ENCODE results near the gene LAMB2.

The LAMB2 gene

GRCh38 chr3:49132437-49133225 is at the start of gene LAMB2:
LAMB2 (minus strand) TSS chr3:49133050; CDS start chr3:49132867, 183 bp downstream.
- H3K4me1 Mint-ChIP-seq (ENCODE audit: low read depth), result peaks cover 1% of the 10 kb centered on the region
- H3K4me3 Mint-ChIP-seq, result no peak within 1 kb of the TSS
- H3K27me3 Mint-ChIP-seq, result peaks cover 30% of the 10 kb centered on the region
- H3K27ac Mint-ChIP-seq, result no peak within 1 kb of the TSS
- no peaks in the 10 kb centered on the region for H3K36me3 Mint-ChIP-seq (ENCODE audit: low read depth)
- DNase-seq, result no peak
- H3K9me3 Mint-ChIP-seq, result no peaks in the 10 kb centered on the region

- Mint-ChIP-seq H3K27ac (no peak overlapping the region), H3K9me3 (no peaks in the 10 kb centered on the region), H3K4me1 (ENCODE audit: low read depth) (no peaks in the 10 kb centered on the region), H3K36me3 (ENCODE audit: low read depth) (no peaks in the 10 kb centered on the region), H3K27me3 (peaks cover 10% of the 10 kb centered on the region), H3K4me3 (no peak overlapping the region)
- no peak for DNase-seq
These were observed 48.5 kb upstream of the LAMB2 start for GRCh38 chr3:49181351-49181750.

GRCh38 chr3:49180116-49180515 is 47.3 kb upstream of the LAMB2 start:
- peaks cover 10% of the 10 kb centered on the region for H3K27me3 Mint-ChIP-seq
- H3K9me3 Mint-ChIP-seq, result no peaks in the 10 kb centered on the region
- no peak overlapping the region for H3K4me3 Mint-ChIP-seq
- no peak for DNase-seq
- H3K36me3 Mint-ChIP-seq (ENCODE audit: low read depth), result no peaks in the 10 kb centered on the region
- H3K4me1 Mint-ChIP-seq (ENCODE audit: low read depth), result no peaks in the 10 kb centered on the region
- no peak overlapping the region for H3K27ac Mint-ChIP-seq

GRCh38 chr3:49177073-49177472 is 44.2 kb upstream of the LAMB2 start:
- H3K4me1 Mint-ChIP-seq (ENCODE audit: low read depth), result peaks cover 6% of the 10 kb centered on the region
- H3K4me3 Mint-ChIP-seq, result no peak overlapping the region
- no peaks in the 10 kb centered on the region for H3K36me3 Mint-ChIP-seq (ENCODE audit: low read depth)
- DNase-seq, result no peak
- H3K27me3 Mint-ChIP-seq, result peaks cover 10% of the 10 kb centered on the region
- H3K27ac Mint-ChIP-seq, result no peak overlapping the region
- no peaks in the 10 kb centered on the region for H3K9me3 Mint-ChIP-seq

- Mint-ChIP-seq H3K27ac (no peak overlapping the region), H3K4me1 (ENCODE audit: low read depth) (peaks cover 16% of the 10 kb centered on the region), H3K27me3 (peaks cover 10% of the 10 kb centered on the region), H3K9me3 (no peaks in the 10 kb centered on the region), H3K36me3 (ENCODE audit: low read depth) (no peaks in the 10 kb centered on the region), H3K4me3 (no peak overlapping the region)
- no peak for DNase-seq
These were observed 42.7 kb upstream of the LAMB2 start for GRCh38 chr3:49175530-49175929.

- no peak for DNase-seq
- Mint-ChIP-seq H3K27ac (no peak overlapping the region), H3K27me3 (peaks cover 7% of the 10 kb centered on the region), H3K36me3 (ENCODE audit: low read depth) (no peaks in the 10 kb centered on the region), H3K4me3 (no peak overlapping the region), H3K4me1 (ENCODE audit: low read depth) (peaks cover 20% of the 10 kb centered on the region), H3K9me3 (no peaks in the 10 kb centered on the region)
These were observed 41.6 kb upstream of the LAMB2 start for GRCh38 chr3:49174397-49174985.

- no peaks in the 10 kb centered on the region for H3K9me3 Mint-ChIP-seq
- no peak overlapping the region for H3K27ac Mint-ChIP-seq
- peaks cover 20% of the 10 kb centered on the region for H3K4me1 Mint-ChIP-seq (ENCODE audit: low read depth)
- H3K4me3 Mint-ChIP-seq, result no peak overlapping the region
- peaks cover under 1% of the 10 kb centered on the region for H3K27me3 Mint-ChIP-seq
- no peaks in the 10 kb centered on the region for H3K36me3 Mint-ChIP-seq (ENCODE audit: low read depth)
- no peak for DNase-seq
These were observed 40.9 kb upstream of the LAMB2 start for GRCh38 chr3:49173792-49174170.

- H3K27me3 Mint-ChIP-seq, result no peaks in the 10 kb centered on the region
- DNase-seq, result no peak
- H3K27ac Mint-ChIP-seq, result no peak overlapping the region
- no peaks in the 10 kb centered on the region for H3K36me3 Mint-ChIP-seq (ENCODE audit: low read depth)
- H3K9me3 Mint-ChIP-seq, result no peaks in the 10 kb centered on the region
- peaks cover 20% of the 10 kb centered on the region for H3K4me1 Mint-ChIP-seq (ENCODE audit: low read depth)
- H3K4me3 Mint-ChIP-seq, result no peak overlapping the region
These were observed 40.4 kb upstream of the LAMB2 start for GRCh38 chr3:49173116-49173791.

- Mint-ChIP-seq H3K9me3 (no peaks in the 10 kb centered on the region), H3K4me3 (no peak overlapping the region), H3K4me1 (ENCODE audit: low read depth) (peaks cover 20% of the 10 kb centered on the region), H3K27ac (no peak overlapping the region), H3K36me3 (ENCODE audit: low read depth) (no peaks in the 10 kb centered on the region), H3K27me3 (no peaks in the 10 kb centered on the region)
- no peak for DNase-seq
These were observed 39.7 kb upstream of the LAMB2 start for GRCh38 chr3:49172551-49173041.

- Mint-ChIP-seq H3K27ac (no peak overlapping the region), H3K4me3 (peak overlapping the region; percentile 80), H3K36me3 (ENCODE audit: low read depth) (no peaks in the 10 kb centered on the region), H3K4me1 (ENCODE audit: low read depth) (peaks cover 21% of the 10 kb centered on the region), H3K27me3 (no peaks in the 10 kb centered on the region), H3K9me3 (no peaks in the 10 kb centered on the region)
- no peak for DNase-seq
These were observed 39.1 kb upstream of the LAMB2 start for GRCh38 chr3:49171775-49172500.

- Mint-ChIP-seq H3K27ac (peak within 1 kb of the TSS; percentile 86), H3K36me3 (ENCODE audit: low read depth) (peaks cover 1% of the 10 kb centered on the region), H3K4me3 (peak within 1 kb of the TSS; percentile 80), H3K27me3 (no peaks in the 10 kb centered on the region), H3K4me1 (ENCODE audit: low read depth) (peaks cover 27% of the 10 kb centered on the region), H3K9me3 (peaks cover 2% of the 10 kb centered on the region)
- peak; percentile 90 for DNase-seq
These were observed 38.4 kb upstream of the LAMB2 start, which contains the start of gene KLHDC8B for GRCh38 chr3:49171119-49171774. KLHDC8B (plus strand) TSS chr3:49171598; CDS start chr3:49172770, 1,172 bp downstream.

GRCh38 chr3:49170744-49171118 is 37.9 kb upstream of the LAMB2 start:
- H3K36me3 Mint-ChIP-seq (ENCODE audit: low read depth), result peaks cover 4% of the 10 kb centered on the region
- DNase-seq, result no peak
- H3K4me1 Mint-ChIP-seq (ENCODE audit: low read depth), result peaks cover 28% of the 10 kb centered on the region
- peaks cover 2% of the 10 kb centered on the region for H3K9me3 Mint-ChIP-seq
- H3K27me3 Mint-ChIP-seq, result no peaks in the 10 kb centered on the region
- peak overlapping the region; percentile 86 for H3K27ac Mint-ChIP-seq
- peak overlapping the region; percentile 80 for H3K4me3 Mint-ChIP-seq

- Mint-ChIP-seq H3K4me1 (ENCODE audit: low read depth) (peaks cover 50% of the 10 kb centered on the region), H3K27me3 (no peaks in the 10 kb centered on the region), H3K4me3 (peak overlapping the region; percentile 85), H3K27ac (peak overlapping the region; percentile 96), H3K9me3 (peaks cover 2% of the 10 kb centered on the region), H3K36me3 (ENCODE audit: low read depth) (peaks cover 39% of the 10 kb centered on the region)
- DNase-seq, result no peak
These were observed 34.1 kb upstream of the LAMB2 start for GRCh38 chr3:49166752-49167556.
